Parathyroid adenoma (tissue), 2 donors: ENCODE data around the gene OSBPL9.

Experiments used
- H2AFZ ChIP-seq: fragments of 300-600 bp; sonication (generic); one replicate; pipeline ENCODE4 v1.7.0; 2017; ENCODE audit warnings: antibody characterized with exemption, mild to moderate bottlenecking
- H3K27ac ChIP-seq: fragments of 300-600 bp; sonication (generic); one replicate; pipeline ENCODE4 v1.7.0; 2017
- H3K27me3 ChIP-seq: fragments of 300-600 bp; sonication (generic); one replicate; pipeline ENCODE4 v1.7.0; 2017; ENCODE audit warnings: low read length; ENCODE audit not compliant: control insufficient read depth, insufficient read depth
- H3K36me3 ChIP-seq: fragments of 300-600 bp; sonication (generic); one replicate; pipeline ENCODE4 v1.7.0; 2017; ENCODE audit warnings: low read length; ENCODE audit not compliant: control insufficient read depth, insufficient read depth
- H3K4me1 ChIP-seq: fragments of 300-600 bp; sonication (generic); one replicate; pipeline ENCODE4 v1.7.0; 2017; ENCODE audit warnings: control low read depth
- H3K4me2 ChIP-seq: fragments of 300-600 bp; sonication (generic); one replicate; pipeline ENCODE4 v1.7.0; 2017; ENCODE audit warnings: low read length
- H3K4me3 ChIP-seq: fragments of 300-600 bp; sonication (generic); one replicate; pipeline ENCODE4 v1.7.0; 2017; ENCODE audit warnings: low read depth, low read length
- H3K79me2 ChIP-seq: fragments of 300-600 bp; sonication (generic); one replicate; pipeline ENCODE4 v1.7.0; 2017; ENCODE audit warnings: control low read depth
- H3K9ac ChIP-seq: fragments of 300-600 bp; sonication (generic); one replicate; pipeline ENCODE4 v1.7.0; 2017; ENCODE audit warnings: mild to moderate bottlenecking
- H3K9me3 ChIP-seq: fragments of 300-600 bp; sonication (generic); one replicate; pipeline ENCODE4 v1.7.0; 2017; ENCODE audit warnings: low read length; ENCODE audit not compliant: control insufficient read depth
- TF ChIP-seq, protein P1 (sequence below): fragments of 300-600 bp; sonication (generic); IDR thresholded peaks from one replicate; pipeline ENCODE4 v1.7.0; 2017; ENCODE audit warnings: antibody characterized with exemption, mild to moderate bottlenecking
- donor health status: primary hyperparathyroidism.

The OSBPL9 gene, protein sequence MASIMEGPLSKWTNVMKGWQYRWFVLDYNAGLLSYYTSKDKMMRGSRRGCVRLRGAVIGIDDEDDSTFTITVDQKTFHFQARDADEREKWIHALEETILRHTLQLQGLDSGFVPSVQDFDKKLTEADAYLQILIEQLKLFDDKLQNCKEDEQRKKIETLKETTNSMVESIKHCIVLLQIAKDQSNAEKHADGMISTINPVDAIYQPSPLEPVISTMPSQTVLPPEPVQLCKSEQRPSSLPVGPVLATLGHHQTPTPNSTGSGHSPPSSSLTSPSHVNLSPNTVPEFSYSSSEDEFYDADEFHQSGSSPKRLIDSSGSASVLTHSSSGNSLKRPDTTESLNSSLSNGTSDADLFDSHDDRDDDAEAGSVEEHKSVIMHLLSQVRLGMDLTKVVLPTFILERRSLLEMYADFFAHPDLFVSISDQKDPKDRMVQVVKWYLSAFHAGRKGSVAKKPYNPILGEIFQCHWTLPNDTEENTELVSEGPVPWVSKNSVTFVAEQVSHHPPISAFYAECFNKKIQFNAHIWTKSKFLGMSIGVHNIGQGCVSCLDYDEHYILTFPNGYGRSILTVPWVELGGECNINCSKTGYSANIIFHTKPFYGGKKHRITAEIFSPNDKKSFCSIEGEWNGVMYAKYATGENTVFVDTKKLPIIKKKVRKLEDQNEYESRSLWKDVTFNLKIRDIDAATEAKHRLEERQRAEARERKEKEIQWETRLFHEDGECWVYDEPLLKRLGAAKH

DNA sequence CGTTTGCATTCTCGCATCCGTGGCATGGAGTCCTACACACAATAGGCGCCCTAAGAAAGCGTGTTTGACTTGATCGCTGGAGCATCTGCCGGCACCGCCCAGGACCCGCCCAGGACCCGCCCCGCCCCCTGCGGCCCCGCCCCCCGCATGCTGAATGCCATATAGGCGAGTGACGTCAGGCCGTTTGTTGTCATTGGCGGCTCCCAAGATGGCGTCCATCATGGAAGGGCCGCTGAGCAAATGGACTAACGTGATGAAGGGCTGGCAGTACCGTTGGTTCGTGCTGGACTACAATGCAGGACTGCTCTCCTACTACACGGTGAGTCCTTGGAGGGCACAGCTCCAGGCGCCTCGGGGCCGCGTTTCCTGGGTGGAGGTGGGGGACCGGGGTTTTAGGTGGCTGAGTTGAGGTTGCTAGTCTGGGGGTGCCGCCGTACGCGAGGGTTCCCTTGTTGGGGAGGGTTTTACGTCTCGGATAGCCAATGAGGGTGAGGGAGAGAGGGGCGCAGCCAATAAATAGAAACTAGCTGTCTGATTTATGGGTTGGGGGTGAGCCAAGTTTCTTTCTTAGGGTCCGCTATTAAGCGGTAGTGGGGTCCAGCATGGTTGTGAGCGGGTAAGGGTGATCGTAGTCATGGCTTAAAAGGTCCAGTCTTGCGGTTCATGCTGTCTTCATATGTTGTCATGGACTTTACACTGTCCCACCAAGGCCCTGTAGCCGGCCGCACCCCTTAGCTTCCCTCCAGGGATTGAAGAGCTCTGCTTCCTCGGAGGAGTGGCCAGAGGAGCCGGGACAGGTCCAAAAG, at the start of gene OSBPL9:
Gene OSBPL9 (plus strand): TSS at position 190 of the 806 bp plus-strand sequence. CDS start 19 bp downstream, at position 209.
- H3K4me2 ChIP-seq = peak within 1 kb of the TSS; percentile 95
- TF ChIP-seq, protein P1, sequence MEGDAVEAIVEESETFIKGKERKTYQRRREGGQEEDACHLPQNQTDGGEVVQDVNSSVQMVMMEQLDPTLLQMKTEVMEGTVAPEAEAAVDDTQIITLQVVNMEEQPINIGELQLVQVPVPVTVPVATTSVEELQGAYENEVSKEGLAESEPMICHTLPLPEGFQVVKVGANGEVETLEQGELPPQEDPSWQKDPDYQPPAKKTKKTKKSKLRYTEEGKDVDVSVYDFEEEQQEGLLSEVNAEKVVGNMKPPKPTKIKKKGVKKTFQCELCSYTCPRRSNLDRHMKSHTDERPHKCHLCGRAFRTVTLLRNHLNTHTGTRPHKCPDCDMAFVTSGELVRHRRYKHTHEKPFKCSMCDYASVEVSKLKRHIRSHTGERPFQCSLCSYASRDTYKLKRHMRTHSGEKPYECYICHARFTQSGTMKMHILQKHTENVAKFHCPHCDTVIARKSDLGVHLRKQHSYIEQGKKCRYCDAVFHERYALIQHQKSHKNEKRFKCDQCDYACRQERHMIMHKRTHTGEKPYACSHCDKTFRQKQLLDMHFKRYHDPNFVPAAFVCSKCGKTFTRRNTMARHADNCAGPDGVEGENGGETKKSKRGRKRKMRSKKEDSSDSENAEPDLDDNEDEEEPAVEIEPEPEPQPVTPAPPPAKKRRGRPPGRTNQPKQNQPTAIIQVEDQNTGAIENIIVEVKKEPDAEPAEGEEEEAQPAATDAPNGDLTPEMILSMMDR = no peak
- peak within 1 kb of the TSS; percentile 93 for H2AFZ ChIP-seq
- peak within 1 kb of the TSS; percentile 86 for H3K27ac ChIP-seq
- no peaks in the 10 kb centered on the region for H3K36me3 ChIP-seq
- no peaks in the 10 kb centered on the region for H3K4me1 ChIP-seq
- peak within 1 kb of the TSS; percentile 28 for H3K9ac ChIP-seq
- H3K4me3 ChIP-seq = peak within 1 kb of the TSS; percentile 98
- H3K79me2 ChIP-seq = no peaks in the 10 kb centered on the region
- no peaks in the 10 kb centered on the region for H3K9me3 ChIP-seq
- no peaks in the 10 kb centered on the region for H3K27me3 ChIP-seq

DNA sequence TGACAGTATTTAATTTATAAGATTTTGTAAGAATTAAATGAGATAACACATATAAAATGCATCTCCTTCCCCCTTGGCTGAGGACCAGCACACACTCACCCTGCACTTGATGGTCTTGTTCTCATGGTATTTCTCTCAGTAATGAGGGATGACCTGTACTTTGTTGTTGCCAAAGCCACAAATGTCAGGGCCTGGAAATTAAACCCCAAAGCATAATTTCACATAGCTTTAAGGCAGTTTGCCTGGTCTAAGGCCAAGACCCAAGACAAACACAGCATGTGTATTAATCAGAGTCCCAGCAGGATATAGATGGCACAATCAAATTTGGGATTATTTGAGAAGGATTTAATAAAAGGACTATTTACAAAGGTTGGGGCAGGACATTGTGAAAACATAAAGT, 49.2 kb upstream of the OSBPL9 start:
- Histone ChIP-seq H3K79me2 (no peaks in the 10 kb centered on the region), H3K4me2 (no peak overlapping the region), H3K9me3 (no peaks in the 10 kb centered on the region), H2AFZ (no peak overlapping the region), H3K27me3 (no peaks in the 10 kb centered on the region), H3K36me3 (no peaks in the 10 kb centered on the region), H3K4me3 (no peak overlapping the region), H3K9ac (no peak overlapping the region), H3K27ac (no peak overlapping the region), H3K4me1 (no peaks in the 10 kb centered on the region)
- TF ChIP-seq, protein P1 = no peak

DNA sequence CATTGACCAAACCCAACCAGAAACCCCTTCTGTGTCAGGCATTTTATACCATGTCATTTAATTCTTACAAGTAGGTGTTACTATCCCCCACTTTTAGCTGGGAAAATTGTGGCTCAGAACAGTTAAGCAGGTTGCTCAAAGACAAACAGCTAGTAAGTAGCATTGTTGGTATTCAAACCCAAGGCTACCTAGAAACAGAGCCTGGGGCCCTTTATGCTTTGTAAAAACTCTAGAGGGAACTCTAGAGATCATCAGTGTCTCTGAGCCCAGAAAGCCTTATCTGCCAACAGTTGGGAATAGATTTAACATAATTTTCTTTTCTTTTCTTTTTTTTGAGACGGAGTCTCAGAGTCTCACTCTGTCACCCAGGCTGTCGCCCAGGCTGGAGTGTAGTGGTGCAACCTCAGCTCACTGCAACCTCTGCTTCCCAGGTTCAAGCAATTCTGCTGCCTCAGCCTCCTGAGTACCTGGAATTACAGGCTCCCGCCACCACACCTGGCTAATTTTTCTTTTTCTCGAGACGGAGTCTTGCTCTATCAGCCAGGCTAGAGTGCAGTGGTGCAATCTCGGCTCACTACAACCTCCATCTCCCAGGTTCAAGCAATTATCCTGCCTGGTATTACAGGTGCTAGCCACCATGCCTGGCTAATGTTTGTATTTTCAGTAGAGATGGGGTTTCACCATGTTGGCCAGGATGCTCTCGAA, 48.5 kb upstream of the OSBPL9 start:
- Histone ChIP-seq H3K4me3 (no peak overlapping the region), H3K36me3 (no peaks in the 10 kb centered on the region), H3K27ac (no peak overlapping the region), H3K27me3 (no peaks in the 10 kb centered on the region), H3K4me1 (no peaks in the 10 kb centered on the region), H2AFZ (no peak overlapping the region), H3K9me3 (no peaks in the 10 kb centered on the region), H3K4me2 (no peak overlapping the region), H3K9ac (no peak overlapping the region), H3K79me2 (no peaks in the 10 kb centered on the region)
- TF ChIP-seq, protein P1 = no peak

DNA sequence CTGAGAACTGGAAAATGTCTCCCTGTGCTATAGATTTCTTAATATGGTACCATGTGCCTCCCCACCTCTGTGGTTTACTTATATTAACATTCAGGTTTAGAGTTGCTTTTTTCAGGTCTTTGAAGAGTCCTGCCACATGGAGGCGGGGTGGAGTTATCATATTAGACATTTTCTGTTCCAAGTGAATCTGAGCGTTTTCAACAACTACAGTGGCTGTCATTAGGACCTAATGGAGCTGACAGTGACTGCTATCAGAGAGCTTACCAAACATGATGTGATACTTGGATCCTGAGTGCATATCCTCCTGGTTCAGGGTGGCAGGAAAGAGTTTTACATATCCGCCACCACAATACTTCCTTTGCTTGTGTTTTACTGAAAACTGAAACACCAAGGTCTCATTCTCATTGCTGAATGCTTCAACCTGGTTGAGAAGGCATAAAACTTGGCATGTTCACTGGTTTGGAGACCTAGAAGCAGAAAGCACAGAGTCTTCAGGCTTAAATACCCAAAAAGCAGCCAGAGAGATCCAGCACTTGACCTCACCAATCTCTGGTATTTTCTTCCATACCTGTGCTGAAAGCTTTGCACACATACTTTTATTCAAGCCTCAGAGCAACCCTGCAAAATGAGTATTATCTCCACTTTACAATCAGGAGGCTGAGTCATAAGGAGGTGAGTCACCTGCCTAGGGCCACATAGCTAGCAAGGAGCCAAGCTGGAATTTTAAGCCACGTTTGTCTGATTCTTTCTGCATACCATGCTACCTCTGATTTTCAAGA, 47.4 kb upstream of the OSBPL9 start:
- peak overlapping the region; percentile 51 for H3K27ac ChIP-seq
- H2AFZ ChIP-seq = peak overlapping the region; percentile 68
- H3K36me3 ChIP-seq = no peaks in the 10 kb centered on the region
- no peaks in the 10 kb centered on the region for H3K4me1 ChIP-seq
- no peaks in the 10 kb centered on the region for H3K9me3 ChIP-seq
- no peak overlapping the region for H3K4me2 ChIP-seq
- no peak overlapping the region for H3K4me3 ChIP-seq
- TF ChIP-seq, protein P1 = no peak
- no peaks in the 10 kb centered on the region for H3K79me2 ChIP-seq
- H3K9ac ChIP-seq = no peak overlapping the region
- no peaks in the 10 kb centered on the region for H3K27me3 ChIP-seq
